Thyroid gland (tissue), 4 donors: Measurements from ENCODE around the gene COX8A. TPM values are rescaled to one million over a fixed set of nuclear protein-coding genes. Genes with fewer than 3 reads are reported as not detected.
"Not testable (repeated sequence)": the region's sequence is repeated elsewhere in the genome, so short reads cannot be mapped to it uniquely, and the experiment has no call there.

Experiments
- DNase-seq, 2 donors: peaks; one replicate each; pipeline ENCODE4 v3.0.0-alpha.2; 2019
- H3K27ac ChIP-seq, 3 donors: fragments of 200-600 bp; sonication (generic); 1 replicate in 2 of 3; 2 replicates in 1 of 3; pipeline ENCODE4 v1.5.1; 2016 to 2019; ENCODE audit warnings: mild to moderate bottlenecking in 1 of 3, moderate library complexity in 1 of 3
- H3K27me3 ChIP-seq: fragments of 200-600 bp; sonication (generic); one replicate; pipeline ENCODE4 v1.5.1; 2019
- H3K36me3 ChIP-seq, 2 donors: fragments of 200-600 bp; sonication (generic); one replicate each; pipeline ENCODE4 v1.5.1; 2016 to 2019
- H3K4me1 ChIP-seq, 2 donors: fragments of 200-600 bp; sonication (generic); one replicate each; pipeline ENCODE4 v1.5.1; 2017 to 2019
- H3K4me3 ChIP-seq, 3 donors: fragments of 200-600 bp; sonication (generic); replicated peaks in 1 of 3; 1 replicate in 2 of 3; 2 replicates in 1 of 3; pipeline ENCODE4 v1.5.1; 2016; ENCODE audit warnings: mild to moderate bottlenecking in 1 of 3
- H3K9me3 ChIP-seq: fragments of 200-600 bp; sonication (generic); one replicate; pipeline ENCODE4 v1.5.1; 2017
- CTCF ChIP-seq, 6 experiments: fragments of 200-600 bp in 3 of 6; fragments of 450-650 bp in 3 of 6; sonication (generic) in 3 of 6; IDR thresholded peaks; one replicate each; pipeline ENCODE4 v1.5.1; 2016 to 2019; ENCODE audit warnings: antibody characterized with exemption in 6 of 6, mild to moderate bottlenecking in 2 of 6, inconsistent platforms in 1 of 6, moderate library complexity in 1 of 6
- POLR2A ChIP-seq, 2 donors: fragments of 450-650 bp; IDR thresholded peaks; one replicate each; pipeline ENCODE4 v1.6.1; 2017; ENCODE audit warnings: antibody characterized with exemption in 2 of 2, mild to moderate bottlenecking in 2 of 2, moderate library complexity in 1 of 2
- WGBS, 2 donors: methylation state at CpG; one replicate each; pipeline ENCODE4 v1.1.5; 2017; 5-methylcytosine and 5-hydroxymethylcytosine counted together
- intact Hi-C: fragments of 100-400 bp; cut with DNase I; formaldehyde crosslinking; loops from one replicate; pipeline ENCODE4 v1.15.1; 2023
- total RNA-seq, 4 donors: library from RNA; depleted of rRNA; stranded (reverse); fragments of >200 nt; gene quantifications; one replicate each; pipeline ENCODE4 v1.2.3, GENCODE V29; 2016

The COX8A gene
- total RNA-seq, 4 donors from 2014 or later, result 210 to 787 (median 471) TPM

GRCh38 chr11:63969461-63969860 is 5.0 kb upstream of the COX8A start:
- Histone ChIP-seq H3K27ac (no peak overlapping the region), H3K27me3 (no peaks in the 10 kb centered on the region), H3K4me1 (peaks cover 0 to 3% of the 10 kb centered on the region in 2 donors), H3K4me3 (no peak overlapping the region), H3K36me3 (no peaks in the 10 kb centered on the region), H3K9me3 (no peaks in the 10 kb centered on the region)
- no peak for DNase-seq
- 92 to 94% methylated on average over 2 of the region's 2 CpGs for WGBS, 2 donors
- TF ChIP-seq POLR2A (IDR thresholded peaks at IDR 0.05) (no peak), CTCF (IDR thresholded peaks at IDR 0.05) (no peak)
- intact Hi-C loops, result no loop called here

- no peaks in the 10 kb centered on the region for H3K27me3 ChIP-seq
- DNase-seq, result no peak
- no peaks in the 10 kb centered on the region for H3K36me3 ChIP-seq
- no peak overlapping the region for H3K4me3 ChIP-seq
- TF ChIP-seq POLR2A (IDR thresholded peaks at IDR 0.05), result no peak
- TF ChIP-seq CTCF (IDR thresholded peaks at IDR 0.05), result no peak
- H3K4me1 ChIP-seq, result peaks cover 9 to 11% of the 10 kb centered on the region in 2 donors
- no peak overlapping the region for H3K27ac ChIP-seq
- intact Hi-C loops, result no loop called here
- H3K9me3 ChIP-seq, result no peaks in the 10 kb centered on the region
- 82 to 88% methylated on average over 5 of the region's 5 CpGs for WGBS, 2 donors
Observed at GRCh38 chr11:63970902-63971301, 3.5 kb upstream of the COX8A start.

GRCh38 chr11:63973912-63974258 is 535 bp upstream of the COX8A start:
- peaks cover 19 to 20% of the 10 kb centered on the region in 2 donors for H3K4me1 ChIP-seq
- H3K27me3 ChIP-seq, H3K36me3 ChIP-seq, H3K27ac ChIP-seq, intact Hi-C loops, H3K4me3 ChIP-seq, H3K9me3 ChIP-seq: not testable (repeated sequence)
- peak in 1 of 2 donors; percentile 22 for DNase-seq
- 70 to 71% methylated on average over 18 of the region's 18 CpGs for WGBS, 2 donors

- Histone ChIP-seq H3K27ac (no peak overlapping the region), H3K27me3 (no peaks in the 10 kb centered on the region), H3K36me3 (no peaks in the 10 kb centered on the region), H3K4me1 (peaks cover 19 to 20% of the 10 kb centered on the region in 2 donors), H3K4me3 (no peak overlapping the region), H3K9me3 (no peaks in the 10 kb centered on the region)
- intact Hi-C loops, result no loop called here
- DNase-seq, result no peak
- no peak for TF ChIP-seq POLR2A (IDR thresholded peaks at IDR 0.05)
- no peak for TF ChIP-seq CTCF (IDR thresholded peaks at IDR 0.05)
- 69 to 90% methylated on average over 7 to 8 of the region's 10 CpGs for WGBS, 2 donors
Observed at GRCh38 chr11:63978551-63979239, 4.3 kb downstream of the COX8A start.

GRCh38 chr11:63979426-63979825 is 5.0 kb downstream of the COX8A start:
- peaks cover 16 to 20% of the 10 kb centered on the region in 2 donors for H3K4me1 ChIP-seq
- H3K9me3 ChIP-seq, result no peaks in the 10 kb centered on the region
- TF ChIP-seq CTCF (IDR thresholded peaks at IDR 0.05), result no peak
- TF ChIP-seq POLR2A (IDR thresholded peaks at IDR 0.05), result no peak
- H3K4me3 ChIP-seq, result no peak overlapping the region
- intact Hi-C loops, result no loop called here
- DNase-seq, result no peak
- no peak overlapping the region for H3K27ac ChIP-seq
- no peaks in the 10 kb centered on the region for H3K27me3 ChIP-seq
- 90% methylated on average over 3 to 5 of the region's 5 CpGs for WGBS, 2 donors
- H3K36me3 ChIP-seq, result no peaks in the 10 kb centered on the region
